Measurements from ENCODE around the gene PLOD2.

- TF ChIP-seq CTCF (IDR thresholded peaks at IDR 0.05) (no peak), EZH2 (IDR thresholded peaks at IDR 0.05) (no peak), EZH2phosphoT487 (IDR thresholded peaks at IDR 0.05) (no peak)
These were observed 59.4 kb downstream of the PLOD2 start for GRCh38 chr3:146101538-146101937.
